ENCODE data around the gene CAST. TPM values are rescaled to one million over a fixed set of nuclear protein-coding genes. Genes with fewer than 3 reads are reported as not detected.

Gene CAST
- total RNA-seq, 2 experiments from 2014 or later, result 124 to 131 TPM

- ATAC-seq, result no peak
- no peak for DNase-seq
- no peak for TF ChIP-seq CTCF (IDR thresholded peaks at IDR 0.05)
- Mint-ChIP-seq H3K4me1 (ENCODE audit: low read depth) (no peaks in the 10 kb centered on the region), H3K27ac (no peak overlapping the region), H3K4me3 (no peak overlapping the region), H3K9me3 (peaks cover 4% of the 10 kb centered on the region), H3K27me3 (no peaks in the 10 kb centered on the region), H3K36me3 (ENCODE audit: low read depth) (no peaks in the 10 kb centered on the region)
- ChIA-PET CTCF (interaction anchor here (1.1 to 4.1 kb wide), 2 partner anchors 18 to 114 kb away, joined by 3 to 16 read pairs; no protein-coding TSS in a partner anchor), POLR2A (no interaction called here)
- intact Hi-C loops (cut with micrococcal nuclease), result loop anchor here (10.0 kb wide), 1 partner anchor 125 kb away; no protein-coding TSS in a partner anchor
Measured at GRCh38 chr5:96619946-96620345, 42.2 kb upstream of the CAST start.

- ATAC-seq (no peak), DNase-seq (no peak)
- no peaks in the 10 kb centered on the region for H3K36me3 Mint-ChIP-seq (ENCODE audit: low read depth)
- ChIA-PET POLR2A (no interaction called here), CTCF (interaction anchor here (0.6 to 1.2 kb wide), 3 partner anchors 10 to 55 kb away, joined by 3 read pairs; no protein-coding TSS in a partner anchor)
- H3K4me3 Mint-ChIP-seq, result no peak overlapping the region
- peaks cover 5% of the 10 kb centered on the region for H3K4me1 Mint-ChIP-seq (ENCODE audit: low read depth)
- intact Hi-C loops (cut with micrococcal nuclease), result no loop called here
- no peak overlapping the region for H3K27ac Mint-ChIP-seq
- no peaks in the 10 kb centered on the region for H3K9me3 Mint-ChIP-seq
- no peak for TF ChIP-seq CTCF (IDR thresholded peaks at IDR 0.05)
- no peaks in the 10 kb centered on the region for H3K27me3 Mint-ChIP-seq
Measured at GRCh38 chr5:96624596-96624995, 37.6 kb upstream of the CAST start.

DNA sequence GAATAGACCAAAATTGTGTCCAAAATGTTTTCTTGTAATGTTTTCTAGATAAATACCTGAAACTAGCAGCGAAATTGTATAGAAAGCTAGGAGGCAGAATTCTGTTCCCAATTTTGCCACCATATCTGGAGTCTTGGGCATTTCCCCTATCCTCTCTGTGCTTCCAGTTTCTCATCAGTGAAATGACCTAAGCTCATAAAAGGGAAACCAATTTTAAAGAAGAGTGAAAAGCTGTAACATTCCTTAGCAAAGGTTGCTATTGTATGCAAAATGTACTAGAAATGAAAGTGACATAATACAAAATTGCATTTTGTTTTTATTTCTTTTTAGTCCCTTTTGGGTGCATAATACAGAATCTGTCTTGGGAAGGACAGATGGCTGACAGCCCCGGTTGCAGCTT is 36.8 kb upstream of the CAST start:
- H3K27ac Mint-ChIP-seq, result no peak overlapping the region
- H3K27me3 Mint-ChIP-seq, result no peaks in the 10 kb centered on the region
- no peak overlapping the region for H3K4me3 Mint-ChIP-seq
- ATAC-seq, result no peak
- intact Hi-C loops (cut with micrococcal nuclease), result no loop called here
- H3K9me3 Mint-ChIP-seq, result no peaks in the 10 kb centered on the region
- no peak for DNase-seq
- peaks cover 5% of the 10 kb centered on the region for H3K4me1 Mint-ChIP-seq (ENCODE audit: low read depth)
- H3K36me3 Mint-ChIP-seq (ENCODE audit: low read depth), result no peaks in the 10 kb centered on the region
- ChIA-PET POLR2A (no interaction called here), CTCF (interaction anchor here (0.6 to 1.2 kb wide), 2 partner anchors 54 to 95 kb away, joined by 3 read pairs; no protein-coding TSS in a partner anchor)
- no peak for TF ChIP-seq CTCF (IDR thresholded peaks at IDR 0.05)

GRCh38 chr5:96626956-96627355 is 35.2 kb upstream of the CAST start:
- H3K4me3 Mint-ChIP-seq, result no peak overlapping the region
- CTCF ChIA-PET, result interaction anchor here (1.1 to 2.1 kb wide), 2 partner anchors 13 to 26 kb away, joined by 4 to 7 read pairs; no protein-coding TSS in a partner anchor
- H3K27me3 Mint-ChIP-seq, result no peaks in the 10 kb centered on the region
- ATAC-seq (no peak), DNase-seq (no peak)
- POLR2A ChIA-PET, result interaction anchor here (0.9 to 1.2 kb wide), 2 partner anchors 22 to 45 kb away, joined by 3 read pairs; no protein-coding TSS in a partner anchor
- peaks cover 5% of the 10 kb centered on the region for H3K4me1 Mint-ChIP-seq (ENCODE audit: low read depth)
- no peak overlapping the region for H3K27ac Mint-ChIP-seq
- H3K36me3 Mint-ChIP-seq (ENCODE audit: low read depth), result no peaks in the 10 kb centered on the region
- no peak for TF ChIP-seq CTCF (IDR thresholded peaks at IDR 0.05)
- no peaks in the 10 kb centered on the region for H3K9me3 Mint-ChIP-seq
- intact Hi-C loops (cut with micrococcal nuclease), result no loop called here

GRCh38 chr5:96627792-96628398 is 34.3 kb upstream of the CAST start:
- no peak overlapping the region for H3K27ac Mint-ChIP-seq
- TF ChIP-seq CTCF (IDR thresholded peaks at IDR 0.05), result no peak
- H3K4me1 Mint-ChIP-seq (ENCODE audit: low read depth), result peaks cover 5% of the 10 kb centered on the region
- ATAC-seq, result no peak
- DNase-seq, result no peak
- ChIA-PET POLR2A (no interaction called here), CTCF (interaction anchor here (2.1 kb wide), 1 partner anchor 25 kb away, joined by 7 read pairs; no protein-coding TSS in a partner anchor)
- H3K36me3 Mint-ChIP-seq (ENCODE audit: low read depth), result no peaks in the 10 kb centered on the region
- no peaks in the 10 kb centered on the region for H3K27me3 Mint-ChIP-seq
- no peaks in the 10 kb centered on the region for H3K9me3 Mint-ChIP-seq
- intact Hi-C loops (cut with micrococcal nuclease), result no loop called here
- no peak overlapping the region for H3K4me3 Mint-ChIP-seq
